Spinal cord (tissue), 10 donors: Measurements from ENCODE around the gene APBA2. TPM values are rescaled to one million over a fixed set of nuclear protein-coding genes. Genes with fewer than 3 reads are reported as not detected.
"Not testable (repeated sequence)": the region's sequence is repeated elsewhere in the genome, so short reads cannot be mapped to it uniquely, and the experiment has no call there.

Experiments
- DNase-seq, 6 donors: peaks; one replicate each; pipeline versions ENCODE4 v3.0.0 to v3.0.0-alpha.2; 2013 to 2015; ENCODE audit warnings: low spot score in 6 of 6, low read depth in 4 of 6
- H3K27ac ChIP-seq: one replicate; pipeline ENCODE4 v1.5.1; 2013; ENCODE audit warnings: low read depth, low read length, control low read depth
- H3K27me3 ChIP-seq: one replicate; pipeline ENCODE4 v1.6.1; 2013; ENCODE audit warnings: low read length; ENCODE audit not compliant: control insufficient read depth, insufficient read depth
- H3K36me3 ChIP-seq: one replicate; pipeline ENCODE4 v1.6.1; 2013; ENCODE audit warnings: low read length; ENCODE audit not compliant: control insufficient read depth, insufficient read depth
- H3K4me1 ChIP-seq: one replicate; pipeline ENCODE4 v1.6.1; 2013; ENCODE audit warnings: low read length; ENCODE audit not compliant: control insufficient read depth, insufficient read depth
- H3K4me3 ChIP-seq: one replicate; pipeline ENCODE4 v1.5.1; 2013; ENCODE audit warnings: low read depth, low read length, control low read depth
- H3K9me3 ChIP-seq: one replicate; pipeline ENCODE4 v1.6.1; 2013; ENCODE audit warnings: low read length; ENCODE audit not compliant: control insufficient read depth, insufficient read depth
- WGBS: methylation state at CpG from one replicate; pipeline ENCODE4 v1.1.5; 2013; ENCODE audit warnings: missing lambda C conversion rate; ENCODE audit not compliant: insufficient coverage; 5-methylcytosine and 5-hydroxymethylcytosine counted together
- polyA plus RNA-seq, 2 donors: library from polyadenylated mRNA; unstranded; fragments of 120-200 nt; gene quantifications; one replicate each; pipeline ENCODE4 v1.2.1, GENCODE V29; 2013; ENCODE audit not compliant: insufficient read length in 2 of 2
- total RNA-seq, 2 donors: library from RNA; depleted of rRNA in 1 of 2; stranded (reverse); fragments of 120-200 nt in 1 of 2; fragments of >200 nt in 1 of 2; gene quantifications; one replicate each; pipeline versions ENCODE4 v1.2.3 to v1.2.4, GENCODE V29; 2013 to 2014
- donor health status: healthy.

Gene APBA2
- total and polyA plus RNA-seq, 4 donors: 46.2 to 111 (median 89.9) TPM

GRCh38 chr15:28853654-28854053 lies 32.1 kb upstream of the APBA2 start:
- H3K36me3 ChIP-seq: peaks cover 12% of the 10 kb centered on the region

DNA sequence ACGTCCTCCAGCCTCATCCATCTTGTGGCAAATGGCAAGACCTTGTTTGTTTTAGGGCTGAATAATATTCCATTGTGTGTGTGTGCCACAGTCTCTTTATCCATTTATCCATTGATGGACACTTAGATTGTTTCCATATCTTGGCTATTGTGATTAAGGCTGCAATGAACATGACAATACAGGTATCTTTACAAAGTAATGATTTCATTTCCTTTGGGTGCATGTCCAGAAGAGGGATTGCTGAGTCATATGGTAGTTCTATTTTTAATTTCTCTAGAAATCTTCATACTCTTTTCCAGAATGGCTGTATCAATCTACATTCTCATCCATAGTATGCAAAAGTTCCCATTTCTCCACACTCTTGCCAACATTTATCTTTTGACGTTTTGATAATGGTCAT lies 31.2 kb upstream of the APBA2 start:
- not testable (repeated sequence) for H3K9me3 ChIP-seq, H3K4me1 ChIP-seq, DNase-seq, H3K27ac ChIP-seq, H3K27me3 ChIP-seq, H3K4me3 ChIP-seq
- WGBS: no CpG with 5 or more reads among the region's 2 CpGs
- peaks cover 12% of the 10 kb centered on the region for H3K36me3 ChIP-seq

More at GRCh38 chr15:28853654-28854053, 32.1 kb upstream of the APBA2 start:
- not testable (repeated sequence) for H3K4me3 ChIP-seq, H3K4me1 ChIP-seq, H3K27ac ChIP-seq, H3K27me3 ChIP-seq, H3K9me3 ChIP-seq, DNase-seq
- 29% methylated on average over 1 of the region's 5 CpGs for WGBS

DNA sequence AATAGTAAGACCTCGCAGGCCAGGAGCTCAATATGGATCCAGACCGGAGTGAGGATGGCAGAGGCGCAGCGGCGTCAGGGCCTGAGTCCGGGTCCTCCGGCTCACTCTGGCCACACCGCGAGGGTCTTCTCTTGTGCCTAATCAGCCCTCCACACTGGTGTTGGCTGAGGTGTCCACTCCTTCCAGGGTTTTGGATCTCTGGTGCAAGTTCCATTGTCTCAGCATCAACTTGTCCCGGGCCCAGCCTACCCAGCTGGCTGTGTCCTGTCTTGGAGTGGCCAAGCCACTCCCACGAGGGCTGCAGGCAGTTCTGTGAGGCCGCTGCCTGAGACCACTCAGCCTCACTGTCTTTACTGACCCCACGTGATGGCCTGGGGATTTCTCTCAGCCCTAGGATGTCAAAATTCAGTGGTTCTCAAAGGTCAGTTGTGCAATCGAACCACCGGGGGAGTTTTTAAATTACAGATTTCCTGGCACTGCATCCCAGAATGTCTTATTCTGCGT lies 24.7 kb upstream of the APBA2 start:
- no peaks in the 10 kb centered on the region for H3K9me3 ChIP-seq
- H3K27me3 ChIP-seq: no peaks in the 10 kb centered on the region
- H3K36me3 ChIP-seq: peaks cover 15% of the 10 kb centered on the region
- H3K27ac ChIP-seq: no peak overlapping the region
- H3K4me3 ChIP-seq: no peak overlapping the region
- no peak for DNase-seq
- 88% methylated on average over 13 of the region's 16 CpGs for WGBS
- peaks cover 7% of the 10 kb centered on the region for H3K4me1 ChIP-seq

DNA sequence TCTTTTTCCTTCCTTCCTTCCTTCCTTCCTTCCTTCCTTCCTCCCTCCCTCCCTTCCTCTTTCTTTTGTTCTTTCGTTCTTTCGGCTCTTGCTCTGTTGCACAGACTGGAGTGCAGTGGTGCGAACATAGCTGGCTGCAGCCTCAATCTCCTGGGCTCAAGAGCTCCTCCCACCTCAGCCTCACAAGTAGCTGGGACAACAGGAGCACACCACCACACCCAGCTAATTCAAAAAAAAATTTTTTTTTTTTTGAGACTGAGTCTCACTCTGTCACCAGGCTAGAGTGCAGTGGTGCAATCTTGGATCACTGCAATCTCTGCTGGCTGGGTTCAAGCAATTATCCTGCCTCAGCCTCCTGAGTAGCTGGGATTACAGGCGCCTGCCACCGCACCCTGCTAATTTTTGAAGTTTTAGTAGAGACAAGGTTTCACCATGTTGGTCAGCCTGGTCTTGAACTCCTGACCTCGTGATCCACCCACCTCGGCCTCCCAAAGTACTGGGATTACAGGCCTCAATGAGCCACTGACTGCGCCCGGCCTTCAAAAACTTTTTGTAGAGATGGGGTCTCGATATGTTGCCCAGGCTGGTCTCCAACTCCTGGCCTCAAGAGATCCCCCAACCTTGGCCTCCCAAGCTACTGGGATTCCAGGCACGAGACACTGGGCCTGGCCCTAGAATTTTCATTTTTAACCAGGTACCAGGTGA lies 24.0 kb upstream of the APBA2 start:
- not testable (repeated sequence) for H3K36me3 ChIP-seq, DNase-seq, H3K27ac ChIP-seq, H3K4me1 ChIP-seq, H3K4me3 ChIP-seq, H3K27me3 ChIP-seq, H3K9me3 ChIP-seq
- 97% methylated on average over 11 of the region's 11 CpGs for WGBS

DNA sequence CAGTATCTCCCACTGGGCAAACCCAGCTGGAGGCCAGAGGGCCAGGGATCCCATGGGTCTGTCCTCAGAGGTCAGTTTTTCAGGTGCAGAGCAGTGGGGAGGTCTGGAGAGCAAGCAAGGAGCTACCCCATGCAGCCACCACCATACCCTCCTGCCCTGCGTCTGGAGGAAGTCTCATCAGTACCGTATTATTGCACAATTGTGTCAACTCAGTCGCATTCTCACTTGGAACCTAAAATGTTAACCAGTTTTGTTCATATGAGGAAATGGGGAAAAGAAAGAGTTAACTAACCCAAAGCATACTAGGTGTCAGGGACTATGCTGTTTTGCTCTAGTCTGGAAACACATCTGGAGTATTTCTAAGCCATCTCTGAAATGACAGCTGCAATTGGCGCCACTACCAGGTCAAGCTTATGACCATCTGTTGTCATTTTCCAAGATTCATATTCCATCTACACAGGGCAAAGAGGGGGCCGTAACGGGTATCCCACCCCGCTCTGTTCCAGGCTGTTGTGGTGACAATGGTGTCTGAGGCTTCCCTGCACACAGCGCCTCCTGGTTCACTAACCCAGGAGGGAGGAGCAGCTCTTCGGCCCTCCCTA lies 16.9 kb upstream of the APBA2 start:
- DNase-seq: no peak
- Histone ChIP-seq H3K4me3 (no peak overlapping the region), H3K27me3 (no peaks in the 10 kb centered on the region), H3K27ac (no peak overlapping the region), H3K36me3 (no peaks in the 10 kb centered on the region), H3K9me3 (no peaks in the 10 kb centered on the region), H3K4me1 (peaks cover 11% of the 10 kb centered on the region)
- WGBS: no CpG with 5 or more reads among the region's 9 CpGs

DNA sequence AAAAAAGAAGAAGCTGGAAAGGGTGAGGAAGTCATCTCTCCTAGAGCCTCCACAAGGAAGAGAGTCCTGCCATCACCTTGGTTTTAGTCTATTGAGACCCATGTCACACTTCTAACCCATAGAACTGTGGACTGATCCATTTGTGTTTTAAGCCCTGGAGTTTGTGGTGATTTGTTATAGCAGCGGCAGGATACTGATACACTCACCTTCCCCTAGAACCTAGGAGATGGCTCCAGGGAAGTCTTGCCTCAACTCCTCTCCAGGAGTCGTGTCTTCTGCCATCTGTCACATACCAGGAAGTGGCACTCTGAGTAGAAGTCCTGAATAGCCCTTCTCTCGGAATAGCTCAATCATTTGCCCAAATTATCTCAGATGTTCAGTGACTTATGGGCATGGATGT lies 14.6 kb upstream of the APBA2 start:
- Histone ChIP-seq H3K4me3 (no peak overlapping the region), H3K36me3 (no peaks in the 10 kb centered on the region), H3K4me1 (peaks cover 18% of the 10 kb centered on the region), H3K9me3 (no peaks in the 10 kb centered on the region), H3K27me3 (no peaks in the 10 kb centered on the region), H3K27ac (no peak overlapping the region)
- WGBS: no CpG with 5 or more reads among the region's 3 CpGs
- no peak for DNase-seq

GRCh38 chr15:28873006-28873405 lies 12.8 kb upstream of the APBA2 start:
- H3K36me3 ChIP-seq: no peaks in the 10 kb centered on the region
- WGBS: 100% methylated on average over 5 of the region's 5 CpGs
- no peaks in the 10 kb centered on the region for H3K9me3 ChIP-seq
- H3K4me1 ChIP-seq: peaks cover 28% of the 10 kb centered on the region
- no peak overlapping the region for H3K27ac ChIP-seq
- no peak for DNase-seq
- H3K27me3 ChIP-seq: no peaks in the 10 kb centered on the region
- H3K4me3 ChIP-seq: no peak overlapping the region

- no peak overlapping the region for H3K4me3 ChIP-seq
- no peak overlapping the region for H3K27ac ChIP-seq
- peaks cover 25% of the 10 kb centered on the region for H3K4me1 ChIP-seq
- no peaks in the 10 kb centered on the region for H3K36me3 ChIP-seq
- DNase-seq: peak in 1 of 6 donors; percentile 76
- no peaks in the 10 kb centered on the region for H3K9me3 ChIP-seq
- H3K27me3 ChIP-seq: no peaks in the 10 kb centered on the region
- WGBS: 56% methylated on average over 10 of the region's 10 CpGs
These were observed 12.1 kb upstream of the APBA2 start for GRCh38 chr15:28873585-28874190.

DNA sequence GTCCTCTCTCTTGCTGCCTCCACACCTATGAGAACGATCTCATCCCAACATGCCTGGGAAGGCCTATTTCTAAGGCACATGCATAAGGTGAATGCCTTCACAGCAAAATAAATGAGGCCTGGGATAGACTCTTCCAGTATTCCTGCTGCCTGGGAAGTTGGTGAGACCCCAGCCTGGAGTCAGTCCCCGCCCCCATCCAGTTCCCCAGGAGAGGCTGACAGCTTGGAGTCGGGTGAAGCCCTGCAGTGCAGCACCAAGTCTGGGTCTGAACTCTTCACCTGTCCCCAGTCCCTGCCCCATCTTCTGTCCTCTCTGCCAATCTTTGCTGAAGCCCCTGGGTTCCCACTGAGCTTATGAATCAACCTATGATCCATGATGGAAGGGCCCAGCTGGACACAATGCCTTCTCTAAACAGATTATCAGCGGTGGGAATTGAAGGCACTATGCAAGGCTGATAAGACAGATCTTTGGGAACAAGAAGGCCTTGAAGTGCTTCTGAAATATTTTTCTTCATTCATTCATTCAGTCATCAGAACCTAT lies 10.2 kb upstream of the APBA2 start:
- H3K36me3 ChIP-seq: no peaks in the 10 kb centered on the region
- H3K27ac ChIP-seq: no peak overlapping the region
- H3K9me3 ChIP-seq: no peaks in the 10 kb centered on the region
- no peak for DNase-seq
- H3K4me1 ChIP-seq: peaks cover 25% of the 10 kb centered on the region
- no peaks in the 10 kb centered on the region for H3K27me3 ChIP-seq
- WGBS: 75% methylated on average over 2 of the region's 4 CpGs
- H3K4me3 ChIP-seq: no peak overlapping the region
